ENCODE results near the gene COL6A3.
A peak's percentile ranks its signal among the peaks of the same experiment; 100 is the strongest.

Gene COL6A3

DNA sequence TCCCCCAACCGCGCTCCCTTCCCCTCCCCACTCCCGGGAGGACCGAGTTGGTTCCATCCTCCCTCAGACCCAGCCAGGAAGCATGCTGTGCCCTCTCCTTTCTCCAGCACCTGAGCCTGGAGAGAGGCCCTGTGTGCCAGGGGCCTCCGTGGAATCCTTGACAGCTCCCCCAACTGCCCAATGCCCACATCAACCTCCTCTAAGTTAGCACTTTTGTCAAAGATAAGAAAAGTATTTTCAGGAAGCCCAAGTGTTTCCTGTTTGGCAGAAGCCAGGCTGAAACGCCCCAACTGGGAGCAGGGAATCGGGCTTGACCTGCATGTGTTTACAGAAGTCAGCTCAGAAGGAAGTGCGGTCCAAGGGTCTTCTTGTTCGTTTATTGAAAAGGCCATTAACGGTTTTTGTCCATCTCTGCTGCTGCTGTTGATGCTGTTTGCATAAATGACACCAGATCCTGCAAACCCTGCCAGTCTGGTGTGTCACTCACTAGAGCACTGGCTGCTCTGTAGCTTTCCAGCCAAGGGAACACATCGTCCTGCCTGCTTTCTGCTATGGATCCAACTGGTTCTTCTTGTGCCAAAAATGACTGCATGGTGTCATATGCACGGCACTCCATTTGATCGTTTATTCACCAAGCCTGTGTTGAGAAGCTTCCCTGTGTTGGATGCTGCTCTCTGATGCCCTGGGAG is 35.4 kb upstream of the COL6A3 start:
- Mint-ChIP-seq H3K27ac (no peak overlapping the region), H3K9me3 (no peaks in the 10 kb centered on the region), H3K4me1 (ENCODE audit: low read depth) (no peaks in the 10 kb centered on the region), H3K4me3 (no peak overlapping the region), H3K27me3 (ENCODE audit: low read depth) (no peaks in the 10 kb centered on the region), H3K36me3 (ENCODE audit: low read depth) (no peaks in the 10 kb centered on the region)
- no peak for DNase-seq (ENCODE audit: low spot score)

DNA sequence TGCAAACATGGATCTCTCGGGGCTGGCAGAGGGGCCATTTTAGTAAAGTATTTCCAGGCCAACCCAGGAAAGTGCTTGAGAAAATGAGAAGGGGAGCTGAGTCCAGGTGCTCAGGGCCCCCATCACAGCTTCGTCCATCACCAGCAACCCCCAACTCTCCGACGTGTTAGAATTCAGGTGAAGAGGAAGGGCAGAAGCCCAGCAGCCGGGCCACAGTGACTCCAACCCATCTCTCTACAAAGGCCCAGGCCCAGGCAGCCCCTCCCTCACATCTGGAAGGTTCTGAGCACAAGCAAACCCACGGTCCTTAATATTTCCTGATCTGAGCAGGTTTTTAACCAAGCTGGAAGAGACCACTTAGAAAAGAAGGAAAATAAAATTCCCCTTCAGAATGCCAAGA is 34.7 kb upstream of the COL6A3 start:
- DNase-seq (ENCODE audit: low spot score): no peak
- H3K4me1 Mint-ChIP-seq (ENCODE audit: low read depth): no peaks in the 10 kb centered on the region
- no peak overlapping the region for H3K27ac Mint-ChIP-seq
- H3K27me3 Mint-ChIP-seq (ENCODE audit: low read depth): no peaks in the 10 kb centered on the region
- H3K36me3 Mint-ChIP-seq (ENCODE audit: low read depth): no peaks in the 10 kb centered on the region
- no peaks in the 10 kb centered on the region for H3K9me3 Mint-ChIP-seq
- H3K4me3 Mint-ChIP-seq: no peak overlapping the region

DNA sequence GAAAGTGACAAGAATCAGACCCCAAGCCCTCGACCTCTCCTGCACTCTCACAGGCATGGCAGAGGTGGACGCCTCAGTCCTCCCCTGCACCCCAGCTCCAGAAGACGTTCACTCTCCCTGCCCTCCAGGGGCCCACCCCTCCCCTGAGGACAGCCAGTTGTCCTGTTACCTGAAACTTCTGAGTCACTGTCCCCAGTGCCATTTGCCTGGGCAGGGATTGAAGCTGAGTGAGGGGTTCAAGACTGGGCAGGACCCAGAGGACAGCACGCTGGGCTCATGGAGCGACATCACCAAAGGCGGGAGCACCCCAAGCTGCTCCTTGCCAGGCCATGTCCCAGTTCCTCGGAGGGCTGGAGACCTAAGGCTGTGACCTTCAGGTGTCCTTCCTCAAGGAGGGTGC is 34.2 kb upstream of the COL6A3 start:
- DNase-seq (ENCODE audit: low spot score): no peak
- Mint-ChIP-seq H3K27me3 (ENCODE audit: low read depth) (no peaks in the 10 kb centered on the region), H3K27ac (no peak overlapping the region), H3K36me3 (ENCODE audit: low read depth) (no peaks in the 10 kb centered on the region), H3K4me3 (no peak overlapping the region), H3K9me3 (no peaks in the 10 kb centered on the region), H3K4me1 (ENCODE audit: low read depth) (no peaks in the 10 kb centered on the region)

DNA sequence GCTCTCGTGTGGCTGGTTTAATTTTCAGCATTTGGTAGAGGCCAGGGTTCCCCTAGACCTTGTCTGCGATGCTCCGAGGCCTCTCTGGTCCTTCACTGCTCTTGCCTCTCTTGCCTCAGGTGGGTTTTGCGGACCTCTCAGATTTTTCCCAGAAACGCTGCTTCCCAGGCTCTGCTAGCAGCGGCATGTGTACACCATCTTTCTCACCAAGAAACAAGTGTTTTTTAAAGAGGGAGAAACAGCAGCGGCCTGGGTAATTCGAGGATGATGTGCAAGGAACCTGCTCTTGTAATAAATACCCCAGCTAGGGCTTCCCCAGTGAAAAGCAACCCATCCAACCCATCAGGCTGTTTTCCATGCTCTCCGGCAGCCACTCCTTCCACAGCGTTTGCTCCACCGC is 33.5 kb upstream of the COL6A3 start:
- no peak for DNase-seq (ENCODE audit: low spot score)
- Mint-ChIP-seq H3K4me1 (ENCODE audit: low read depth) (no peaks in the 10 kb centered on the region), H3K27me3 (ENCODE audit: low read depth) (no peaks in the 10 kb centered on the region), H3K27ac (no peak overlapping the region), H3K9me3 (no peaks in the 10 kb centered on the region), H3K4me3 (no peak overlapping the region), H3K36me3 (ENCODE audit: low read depth) (no peaks in the 10 kb centered on the region)

DNA sequence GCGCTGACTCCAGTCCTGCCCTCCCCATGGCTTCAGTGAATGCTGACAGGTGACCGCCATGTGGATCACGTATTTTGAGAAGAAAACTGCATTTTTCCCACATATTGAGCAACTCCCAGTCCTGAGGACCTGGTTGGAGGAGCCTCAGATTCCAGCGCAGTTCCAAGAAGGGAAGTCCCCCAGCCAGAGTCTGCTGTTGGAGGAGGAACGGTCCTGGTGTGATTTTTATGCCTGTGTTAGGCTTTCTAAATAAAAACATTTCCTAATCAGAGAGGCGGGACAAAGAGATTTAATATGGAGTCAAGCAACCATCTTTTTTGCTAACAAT is 32.3 kb upstream of the COL6A3 start:
- Mint-ChIP-seq H3K4me3 (no peak overlapping the region), H3K27me3 (ENCODE audit: low read depth) (peaks cover 2% of the 10 kb centered on the region), H3K36me3 (ENCODE audit: low read depth) (no peaks in the 10 kb centered on the region), H3K27ac (no peak overlapping the region), H3K9me3 (no peaks in the 10 kb centered on the region), H3K4me1 (ENCODE audit: low read depth) (peaks cover 11% of the 10 kb centered on the region)
- DNase-seq (ENCODE audit: low spot score): no peak

DNA sequence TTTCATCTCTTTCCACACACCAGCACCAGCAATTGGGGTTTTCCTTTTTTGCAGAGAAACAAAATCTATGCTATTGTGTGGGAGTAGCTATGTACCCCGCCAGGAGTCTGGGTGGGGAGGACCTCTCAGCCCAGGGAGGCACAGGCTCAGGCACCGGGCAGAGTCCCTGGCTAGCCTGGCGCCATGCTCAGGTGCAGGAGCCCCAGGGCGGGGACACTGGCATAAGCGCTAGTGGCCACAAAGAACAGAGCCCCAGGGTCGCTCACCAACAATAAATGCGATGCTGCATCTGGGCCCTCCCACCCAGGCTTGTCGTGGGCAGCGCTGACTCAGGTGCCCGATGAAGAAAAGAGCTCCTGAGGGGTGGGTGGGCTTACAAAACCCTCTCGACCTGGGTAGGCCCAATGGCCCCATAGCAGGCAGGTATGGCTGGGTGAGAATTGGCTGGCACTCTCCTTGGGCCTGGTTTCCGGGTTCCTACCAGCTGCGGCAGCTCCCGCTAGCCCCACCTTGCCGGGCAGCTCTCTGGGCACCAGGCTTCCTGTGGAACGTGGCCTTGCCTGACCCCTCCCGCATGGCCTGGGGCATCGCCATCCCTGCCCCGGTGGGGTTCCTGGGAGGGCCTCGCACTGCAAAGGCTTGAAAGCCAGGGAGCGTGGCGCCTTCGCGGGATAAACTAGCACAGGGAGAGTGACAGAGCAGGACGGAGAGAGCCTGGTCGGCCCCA is 31.8 kb upstream of the COL6A3 start:
- H3K36me3 Mint-ChIP-seq (ENCODE audit: low read depth): no peaks in the 10 kb centered on the region
- peaks cover 2% of the 10 kb centered on the region for H3K27me3 Mint-ChIP-seq (ENCODE audit: low read depth)
- DNase-seq (ENCODE audit: low spot score): no peak
- H3K27ac Mint-ChIP-seq: no peak overlapping the region
- H3K9me3 Mint-ChIP-seq: no peaks in the 10 kb centered on the region
- no peak overlapping the region for H3K4me3 Mint-ChIP-seq
- peaks cover 15% of the 10 kb centered on the region for H3K4me1 Mint-ChIP-seq (ENCODE audit: low read depth)

DNA sequence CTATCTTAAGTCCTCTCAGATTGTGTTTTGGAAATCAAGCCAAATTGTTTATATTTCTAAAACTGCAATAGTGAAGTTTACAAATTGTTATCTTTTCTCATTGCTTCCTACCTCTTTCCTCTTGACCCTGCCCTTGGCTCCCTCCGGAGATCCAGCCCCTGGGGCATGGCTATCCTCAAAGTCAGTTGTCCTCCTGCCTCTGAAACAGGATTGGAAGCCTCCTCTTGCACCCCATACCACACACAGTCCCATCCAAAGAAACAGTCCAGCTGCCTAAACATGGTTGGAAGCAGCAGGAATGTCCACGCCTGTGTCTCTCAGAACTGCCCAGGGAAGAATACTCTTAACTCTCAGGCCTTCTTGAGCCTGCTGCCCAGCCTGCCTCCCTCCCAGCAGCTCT is 30.1 kb upstream of the COL6A3 start:
- H3K4me3 Mint-ChIP-seq: no peak overlapping the region
- no peak overlapping the region for H3K27ac Mint-ChIP-seq
- H3K4me1 Mint-ChIP-seq (ENCODE audit: low read depth): peaks cover 26% of the 10 kb centered on the region
- peaks cover 2% of the 10 kb centered on the region for H3K27me3 Mint-ChIP-seq (ENCODE audit: low read depth)
- H3K36me3 Mint-ChIP-seq (ENCODE audit: low read depth): no peaks in the 10 kb centered on the region
- no peak for DNase-seq (ENCODE audit: low spot score)
- no peaks in the 10 kb centered on the region for H3K9me3 Mint-ChIP-seq

DNA sequence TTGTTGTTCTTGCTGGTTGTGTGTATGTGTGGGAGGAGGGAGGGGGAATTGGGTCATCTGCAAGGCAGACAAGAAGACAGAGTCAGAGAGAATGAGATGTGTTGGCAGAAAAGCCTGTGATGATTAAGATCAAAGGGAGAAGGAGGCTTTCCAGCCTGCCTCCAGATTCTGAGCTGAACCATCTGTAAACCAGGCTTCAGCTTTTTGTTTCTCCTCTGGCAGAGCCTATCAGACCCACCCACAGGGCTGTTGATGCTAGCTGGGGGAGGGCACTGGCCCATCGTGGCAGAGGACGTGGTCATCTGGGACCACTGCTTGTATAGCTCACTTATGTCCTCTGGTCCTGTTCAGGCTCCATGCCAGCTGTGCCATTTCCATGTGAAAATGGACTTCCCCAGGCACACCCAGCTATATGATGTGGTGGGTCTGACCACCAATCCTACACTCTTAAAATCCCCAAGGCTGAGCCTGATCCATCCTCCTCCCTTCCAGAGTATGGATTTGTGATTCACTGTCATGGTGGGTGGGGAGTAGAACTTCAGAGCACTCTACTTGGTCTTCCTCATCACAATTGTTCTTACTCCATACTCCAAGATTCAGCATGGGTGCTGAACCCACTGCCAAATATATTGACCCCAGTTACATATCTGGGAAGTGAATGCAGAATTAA is 27.8 kb upstream of the COL6A3 start:
- H3K27ac Mint-ChIP-seq: peak overlapping the region; percentile 18
- H3K27me3 Mint-ChIP-seq (ENCODE audit: low read depth): peaks cover 2% of the 10 kb centered on the region
- H3K9me3 Mint-ChIP-seq: no peaks in the 10 kb centered on the region
- no peak overlapping the region for H3K4me3 Mint-ChIP-seq
- peak; percentile 54 for DNase-seq (ENCODE audit: low spot score)
- H3K4me1 Mint-ChIP-seq (ENCODE audit: low read depth): peaks cover 37% of the 10 kb centered on the region
- no peaks in the 10 kb centered on the region for H3K36me3 Mint-ChIP-seq (ENCODE audit: low read depth)

DNA sequence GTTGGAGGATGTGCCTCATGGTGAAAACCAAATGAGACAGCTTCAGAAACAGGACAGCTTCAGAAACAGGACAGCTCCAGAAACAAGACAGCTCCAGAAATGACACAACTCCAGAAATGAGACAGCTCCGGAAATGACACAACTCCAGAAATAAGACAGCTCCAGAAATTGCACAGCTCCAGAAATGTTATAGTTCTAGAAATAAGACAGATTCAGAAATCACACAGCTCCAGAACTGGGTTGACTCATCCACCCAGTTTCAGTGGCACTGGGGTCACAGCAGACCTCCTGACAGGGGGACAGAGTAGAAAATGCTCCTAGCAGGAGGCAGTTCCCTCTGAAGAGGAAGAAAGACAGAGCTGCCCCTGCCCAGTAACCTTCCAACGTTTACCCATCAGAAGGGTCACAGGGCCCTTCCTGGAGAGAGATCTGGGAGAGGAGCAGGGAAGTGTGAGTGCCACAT is 26.9 kb upstream of the COL6A3 start:
- Mint-ChIP-seq H3K27ac (peak overlapping the region; percentile 41), H3K4me3 (peak overlapping the region; percentile 5), H3K36me3 (ENCODE audit: low read depth) (no peaks in the 10 kb centered on the region), H3K27me3 (ENCODE audit: low read depth) (peaks cover 2% of the 10 kb centered on the region), H3K4me1 (ENCODE audit: low read depth) (peaks cover 41% of the 10 kb centered on the region), H3K9me3 (no peaks in the 10 kb centered on the region)
- DNase-seq (ENCODE audit: low spot score): peak; percentile 75

DNA sequence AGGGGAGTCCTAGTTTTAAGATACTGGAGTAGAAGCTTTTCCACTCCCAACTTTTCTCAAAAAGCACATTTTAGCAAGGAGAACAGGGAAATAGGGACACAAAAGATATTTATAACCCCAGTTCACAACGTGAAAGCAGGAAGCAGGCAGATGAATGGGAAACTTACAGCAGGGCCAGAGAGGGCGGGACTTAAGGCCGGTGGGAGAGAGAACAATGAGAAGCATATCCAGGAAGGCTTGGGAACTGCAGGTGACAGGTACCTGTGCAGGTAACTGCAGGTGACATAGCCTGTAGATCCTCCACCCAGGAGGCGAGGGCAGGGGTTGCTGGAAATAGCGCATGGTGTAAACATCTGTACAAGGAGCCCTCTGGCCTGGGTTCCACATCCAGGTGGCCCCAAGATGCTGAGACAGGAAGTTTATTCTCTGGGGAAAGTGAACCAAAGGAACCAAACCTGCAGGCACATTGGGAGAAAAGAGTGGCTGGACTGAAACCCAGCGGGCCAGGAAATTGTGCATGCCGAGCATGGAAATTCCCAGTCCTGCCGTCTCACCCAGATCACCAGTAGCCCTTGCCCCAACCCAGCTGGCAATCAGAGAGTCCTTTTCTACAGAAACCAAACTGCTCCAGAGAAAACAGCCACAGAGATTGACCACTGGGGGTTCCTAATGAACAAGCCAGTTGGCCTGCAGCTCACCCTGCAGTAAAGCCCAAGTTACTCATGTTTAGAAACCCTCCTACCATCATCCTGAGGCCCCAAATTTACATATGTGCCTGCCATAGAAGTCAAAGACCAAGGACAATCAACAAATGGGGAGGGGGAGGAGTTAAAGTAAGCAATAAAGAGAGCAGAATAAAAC is 24.3 kb upstream of the COL6A3 start:
- DNase-seq (ENCODE audit: low spot score): no peak
- Mint-ChIP-seq H3K27me3 (ENCODE audit: low read depth) (peaks cover 2% of the 10 kb centered on the region), H3K36me3 (ENCODE audit: low read depth) (peaks cover 1% of the 10 kb centered on the region), H3K4me3 (no peak overlapping the region), H3K4me1 (ENCODE audit: low read depth) (peaks cover 65% of the 10 kb centered on the region), H3K9me3 (no peaks in the 10 kb centered on the region), H3K27ac (no peak overlapping the region)

DNA sequence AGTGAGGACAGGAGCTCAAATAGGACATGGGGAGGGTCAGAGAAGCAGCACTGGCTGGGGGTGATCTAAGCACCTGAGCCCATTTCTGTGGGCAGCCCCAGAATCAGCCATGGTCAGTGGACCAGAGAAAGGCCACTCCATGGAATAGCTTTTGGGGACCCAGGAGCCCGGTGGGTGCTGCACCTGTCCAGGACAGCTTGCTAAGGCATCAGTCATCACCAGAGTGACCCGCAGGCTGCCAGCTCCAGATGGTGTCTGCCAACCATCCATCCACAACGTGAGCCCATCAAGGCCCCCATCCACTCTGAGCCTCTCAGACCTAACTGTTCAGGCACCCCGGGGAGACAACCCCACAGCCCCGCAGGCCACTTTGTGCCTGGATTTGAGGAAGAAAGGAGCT is 23.6 kb upstream of the COL6A3 start:
- Mint-ChIP-seq H3K27ac (no peak overlapping the region), H3K9me3 (no peaks in the 10 kb centered on the region), H3K4me1 (ENCODE audit: low read depth) (peaks cover 72% of the 10 kb centered on the region), H3K4me3 (no peak overlapping the region), H3K27me3 (ENCODE audit: low read depth) (peaks cover 2% of the 10 kb centered on the region), H3K36me3 (ENCODE audit: low read depth) (peaks cover 1% of the 10 kb centered on the region)
- no peak for DNase-seq (ENCODE audit: low spot score)

DNA sequence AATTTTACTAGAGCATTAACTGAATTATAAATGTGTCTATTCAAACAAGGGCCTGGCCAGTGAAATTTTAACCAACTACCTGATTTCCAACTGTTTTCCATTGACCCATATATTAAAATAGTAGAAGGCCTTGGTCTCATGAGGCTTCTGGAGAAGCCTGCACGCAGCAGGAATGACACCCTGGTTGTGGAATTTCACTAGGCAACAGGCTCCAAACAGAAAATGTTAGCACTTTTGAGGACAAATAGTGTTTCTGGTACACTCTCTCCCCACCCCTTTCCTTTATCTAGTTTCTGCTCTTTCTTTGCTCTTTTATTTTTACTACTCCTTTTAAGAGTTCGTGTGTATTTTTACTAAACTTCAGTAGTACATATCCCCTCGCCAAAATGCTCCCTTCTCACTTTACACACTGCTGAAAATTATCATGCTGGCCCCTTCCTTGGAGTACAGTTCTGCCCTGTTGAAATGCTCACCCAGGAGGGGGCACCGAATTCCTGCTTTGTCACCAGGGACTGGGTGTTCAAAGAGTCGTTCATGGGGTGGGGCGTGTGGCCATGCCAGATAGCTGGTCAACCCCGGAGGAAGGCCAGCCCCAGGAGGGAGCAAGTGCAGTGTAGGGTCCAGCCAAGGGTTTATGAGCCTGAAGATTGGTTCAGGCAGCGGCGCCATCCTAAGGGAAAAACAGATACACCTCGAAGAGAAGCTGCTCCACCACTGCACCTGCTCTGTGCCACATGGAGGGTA is 22.1 kb upstream of the COL6A3 start:
- peak overlapping the region; percentile 11 for H3K27ac Mint-ChIP-seq
- no peaks in the 10 kb centered on the region for H3K27me3 Mint-ChIP-seq (ENCODE audit: low read depth)
- H3K4me3 Mint-ChIP-seq: no peak overlapping the region
- H3K9me3 Mint-ChIP-seq: no peaks in the 10 kb centered on the region
- no peak for DNase-seq (ENCODE audit: low spot score)
- H3K4me1 Mint-ChIP-seq (ENCODE audit: low read depth): peaks cover 73% of the 10 kb centered on the region
- peaks cover 1% of the 10 kb centered on the region for H3K36me3 Mint-ChIP-seq (ENCODE audit: low read depth)

DNA sequence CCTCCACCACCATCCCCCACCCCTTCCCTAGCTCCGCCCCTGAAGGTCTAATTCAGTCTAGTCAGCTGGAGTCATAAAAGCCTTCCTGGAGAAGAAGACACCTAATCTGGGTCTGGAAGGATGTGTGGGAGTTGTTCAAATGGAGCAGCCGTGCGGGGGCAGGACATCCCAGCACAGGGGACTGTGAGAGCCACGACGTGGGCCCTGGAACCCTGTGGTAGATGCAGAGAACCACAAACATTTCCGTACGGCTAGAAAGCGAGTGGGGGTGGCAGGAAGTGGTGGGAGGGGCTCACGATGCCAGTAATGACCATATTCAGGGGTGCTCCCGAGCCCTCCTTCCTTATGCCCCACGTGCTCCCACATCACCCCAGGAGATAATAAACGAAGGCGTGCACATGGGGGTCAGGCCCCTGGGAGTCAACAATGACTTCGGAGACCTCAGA is 20.9 kb upstream of the COL6A3 start:
- Mint-ChIP-seq H3K4me3 (peak overlapping the region; percentile 79), H3K4me1 (ENCODE audit: low read depth) (peaks cover 71% of the 10 kb centered on the region), H3K27ac (peak overlapping the region; percentile 23), H3K36me3 (ENCODE audit: low read depth) (peaks cover 1% of the 10 kb centered on the region), H3K9me3 (peaks cover 4% of the 10 kb centered on the region), H3K27me3 (ENCODE audit: low read depth) (no peaks in the 10 kb centered on the region)
- DNase-seq (ENCODE audit: low spot score): peak; percentile 90
